Endothelial cell of umbilical vein (primary cell): ENCODE data around the gene HDX.

Experiments used
- EZH2 ChIP-seq: IDR thresholded peaks from 2 replicates; pipeline ENCODE4 v1.6.1; 2012; ENCODE audit warnings: borderline replicate concordance, low read depth, mild to moderate bottlenecking, moderate library complexity, low read length, inconsistent platforms; ENCODE audit not compliant: severe bottlenecking
- JUN ChIP-seq: IDR thresholded peaks from 2 replicates; pipeline ENCODE4 v1.6.1; 2011; ENCODE audit warnings: borderline replicate concordance, low read depth; ENCODE audit not compliant: insufficient read length, insufficient read depth
- MYC ChIP-seq: IDR thresholded peaks from one replicate; pipeline ENCODE4 v1.6.1; 2011; ENCODE audit warnings: mild to moderate bottlenecking, low read depth, low read length
- POLR2A ChIP-seq: IDR thresholded peaks from 2 replicates; pipeline ENCODE4 v1.6.1; 2012; ENCODE audit warnings: low read depth, mild to moderate bottlenecking, control low read depth, low read length
- POLR2AphosphoS5 ChIP-seq: IDR thresholded peaks from 2 replicates; pipeline ENCODE4 v1.6.1; 2012; ENCODE audit warnings: low read depth, mild to moderate bottlenecking, control low read depth, low read length, moderate library complexity; ENCODE audit not compliant: insufficient read depth
- TF ChIP-seq, protein P1 (sequence below), 2 donors: IDR thresholded peaks; 1 replicate in 1 of 2; 2 replicates in 1 of 2; pipeline ENCODE4 v1.5.1; 2011; ENCODE audit warnings: low read length in 2 of 2, mild to moderate bottlenecking in 2 of 2, moderate library complexity in 2 of 2, control low read depth in 1 of 2, inconsistent platforms in 1 of 2, low read depth in 1 of 2; ENCODE audit not compliant: insufficient read depth in 1 of 2; ENCODE audit errors: extremely low read depth in 1 of 2
- TF ChIP-seq, protein P2 (sequence below): IDR thresholded peaks from 2 replicates; pipeline ENCODE4 v1.6.1; 2011; ENCODE audit not compliant: insufficient read depth, insufficient read length

DNA sequence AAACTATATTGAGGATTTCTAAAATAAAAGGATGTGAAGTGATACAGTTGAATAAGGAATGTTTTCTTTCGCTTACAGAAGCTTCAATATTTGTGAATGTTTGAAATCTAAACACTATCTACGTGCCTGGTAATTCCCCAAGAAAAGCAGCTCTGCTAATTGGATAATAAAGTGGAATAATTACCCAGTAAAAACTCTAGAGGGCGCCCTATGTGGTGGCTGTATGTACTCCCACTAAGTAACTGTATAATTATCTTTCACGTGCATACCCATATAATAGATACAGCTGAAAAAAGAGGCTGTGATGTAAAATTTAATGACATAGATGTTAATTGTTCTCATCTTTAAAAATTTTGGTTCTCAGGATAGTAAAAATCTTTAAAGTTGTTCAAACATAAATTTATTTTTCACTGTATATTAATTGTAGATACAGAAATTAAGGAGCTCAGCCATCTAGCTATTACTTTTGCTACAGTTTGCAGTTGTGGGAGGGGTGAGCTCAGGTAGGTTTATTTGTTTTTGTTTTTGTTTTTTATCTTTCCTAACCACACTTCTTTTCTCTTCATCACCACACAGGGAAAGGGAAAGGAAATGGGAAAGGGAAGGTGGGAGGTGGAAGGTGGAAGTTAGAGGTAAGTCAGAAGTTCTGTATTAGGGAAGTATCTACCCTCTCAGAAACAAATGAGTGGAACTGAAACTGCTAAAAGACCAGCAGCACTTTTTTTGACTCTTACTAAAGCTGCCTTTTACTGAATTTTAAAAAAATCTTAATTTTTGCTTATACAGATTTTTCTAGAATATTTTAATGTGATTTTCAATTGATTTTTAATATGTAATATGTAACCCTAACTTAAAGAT lies 162.5 kb downstream of the HDX start:
- TF ChIP-seq, protein P1, sequence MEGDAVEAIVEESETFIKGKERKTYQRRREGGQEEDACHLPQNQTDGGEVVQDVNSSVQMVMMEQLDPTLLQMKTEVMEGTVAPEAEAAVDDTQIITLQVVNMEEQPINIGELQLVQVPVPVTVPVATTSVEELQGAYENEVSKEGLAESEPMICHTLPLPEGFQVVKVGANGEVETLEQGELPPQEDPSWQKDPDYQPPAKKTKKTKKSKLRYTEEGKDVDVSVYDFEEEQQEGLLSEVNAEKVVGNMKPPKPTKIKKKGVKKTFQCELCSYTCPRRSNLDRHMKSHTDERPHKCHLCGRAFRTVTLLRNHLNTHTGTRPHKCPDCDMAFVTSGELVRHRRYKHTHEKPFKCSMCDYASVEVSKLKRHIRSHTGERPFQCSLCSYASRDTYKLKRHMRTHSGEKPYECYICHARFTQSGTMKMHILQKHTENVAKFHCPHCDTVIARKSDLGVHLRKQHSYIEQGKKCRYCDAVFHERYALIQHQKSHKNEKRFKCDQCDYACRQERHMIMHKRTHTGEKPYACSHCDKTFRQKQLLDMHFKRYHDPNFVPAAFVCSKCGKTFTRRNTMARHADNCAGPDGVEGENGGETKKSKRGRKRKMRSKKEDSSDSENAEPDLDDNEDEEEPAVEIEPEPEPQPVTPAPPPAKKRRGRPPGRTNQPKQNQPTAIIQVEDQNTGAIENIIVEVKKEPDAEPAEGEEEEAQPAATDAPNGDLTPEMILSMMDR (IDR thresholded peaks at IDR 0.05; ENCODE audit: extremely low read depth in 1 of 2, insufficient read depth in 1 of 2, low read depth in 1 of 2, low read length in 2 of 2) = peak; percentile 25 to 43
- no peak for TF ChIP-seq POLR2A
- TF ChIP-seq POLR2AphosphoS5 = no peak
- TF ChIP-seq, protein P2, sequence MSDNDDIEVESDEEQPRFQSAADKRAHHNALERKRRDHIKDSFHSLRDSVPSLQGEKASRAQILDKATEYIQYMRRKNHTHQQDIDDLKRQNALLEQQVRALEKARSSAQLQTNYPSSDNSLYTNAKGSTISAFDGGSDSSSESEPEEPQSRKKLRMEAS = no peak
- TF ChIP-seq MYC = no peak
- no peak for TF ChIP-seq EZH2
- no peak for TF ChIP-seq JUN
